PC-9 (cell line): Measurements from ENCODE around the gene TXNDC2. TPM values are rescaled to one million over a fixed set of nuclear protein-coding genes. Genes with fewer than 3 reads are reported as not detected.

Experiments
- BruUV-seq: library from RNA; stranded (reverse); fragments of 400-500 nt; replicated peaks from 2 replicates; lab custom pipeline; 2021; lab: Mats Ljungman, UMichigan
- CTCF ChIA-PET: fragments of 300-600 bp; sonication (Branson Sonifier 250); formaldehyde crosslinking; loops from one replicate; lab custom pipeline; 2022; ENCODE audit warnings: antibody characterized with exemption; lab: Charles Lee
- POLR2A ChIA-PET: fragments of 300-600 bp; sonication (Branson Sonifier 250); formaldehyde crosslinking; loops from one replicate; lab custom pipeline; 2022; ENCODE audit warnings: antibody characterized with exemption; ENCODE audit not compliant: unreplicated experiment; lab: Charles Lee
- DNase-seq, 2 experiments: peaks; one replicate each; pipeline versions ENCODE4 v3.0.0 to v3.0.0-alpha.2; 2015 to 2022; ENCODE audit warnings: mixed read lengths in 1 of 2
- H2AFZ ChIP-seq: fragments of 200-600 bp; sonication (generic); 2 replicates; pipeline ENCODE4 v1.8.1; 2017; ENCODE audit warnings: antibody characterized with exemption
- H3F3A ChIP-seq: fragments of 200-600 bp; sonication (generic); 2 replicates; pipeline ENCODE4 v1.8.1; 2017; ENCODE audit warnings: antibody characterized with exemption, mild to moderate bottlenecking, low read depth; ENCODE audit not compliant: insufficient read depth
- H3K27ac ChIP-seq: fragments of 200-600 bp; sonication (generic); 2 replicates; pipeline ENCODE4 v1.6.1; 2016; ENCODE audit warnings: mixed run types
- H3K27me3 ChIP-seq: fragments of 200-600 bp; sonication (generic); 2 replicates; pipeline ENCODE4 v1.6.1; 2016; ENCODE audit warnings: low read depth, mixed run types; ENCODE audit not compliant: insufficient read depth
- H3K36me3 ChIP-seq: fragments of 200-600 bp; sonication (generic); 2 replicates; pipeline ENCODE4 v1.6.1; 2016; ENCODE audit warnings: low read depth, mixed run types
- H3K4me1 ChIP-seq: fragments of 200-600 bp; sonication (generic); replicated peaks from 2 replicates; pipeline ENCODE4 v1.6.1; 2016; ENCODE audit warnings: mixed run types; ENCODE audit not compliant: insufficient read depth
- H3K4me2 ChIP-seq: fragments of 200-600 bp; sonication (generic); 2 replicates; pipeline ENCODE4 v1.6.1; 2017; ENCODE audit warnings: mixed run types
- H3K4me3 ChIP-seq: fragments of 200-600 bp; sonication (generic); 2 replicates; pipeline ENCODE4 v1.6.1; 2016; ENCODE audit warnings: mixed run types
- H3K79me2 ChIP-seq: fragments of 200-600 bp; sonication (generic); 2 replicates; pipeline ENCODE4 v1.6.1; 2017; ENCODE audit warnings: low read depth, mixed run types
- H3K9me2 ChIP-seq: fragments of 200-600 bp; sonication (generic); 2 replicates; pipeline ENCODE4 v1.8.1; 2017; ENCODE audit warnings: mild to moderate bottlenecking; ENCODE audit not compliant: insufficient read depth
- H3K9me3 ChIP-seq: fragments of 200-600 bp; sonication (generic); 2 replicates; pipeline ENCODE4 v1.8.1; 2016; ENCODE audit warnings: low read depth; ENCODE audit not compliant: insufficient read depth
- H4K20me1 ChIP-seq: fragments of 200-600 bp; sonication (generic); 2 replicates; pipeline ENCODE4 v1.8.1; 2017; ENCODE audit not compliant: insufficient read depth
- CTCF ChIP-seq: fragments of 200-600 bp; sonication (generic); conservative IDR thresholded peaks from 2 replicates; pipeline ENCODE4 v1.6.1; 2017; ENCODE audit warnings: mixed run types, antibody characterized with exemption, mild to moderate bottlenecking, moderate library complexity
- EZH2 ChIP-seq: fragments of 200-600 bp; sonication (generic); IDR thresholded peaks from 2 replicates; pipeline ENCODE4 v1.8.0; 2017; ENCODE audit warnings: antibody characterized with exemption, low read depth
- intact Hi-C: fragments of 100-400 bp; cut with micrococcal nuclease; formaldehyde crosslinking; loops from one replicate; pipeline ENCODE4 v1.10.0; 2022; ENCODE audit not compliant: unreplicated experiment
- total RNA-seq: library from RNA; stranded (reverse); gene quantifications from 2 replicates; pipeline ENCODE4 v1.2.3, GENCODE V29; 2021

The TXNDC2 gene
- total RNA-seq, 1 experiment from 2014 or later = 0.11 TPM

GRCh38 chr18:9878783-9879242 is 7.0 kb upstream of the TXNDC2 start:
- CTCF ChIA-PET = no interaction called here
- Histone ChIP-seq H3K9me3 (no peaks in the 10 kb centered on the region), H4K20me1 (no peaks in the 10 kb centered on the region), H3K4me1 (peaks cover 34% of the 10 kb centered on the region), H3K9me2 (no peaks in the 10 kb centered on the region), H3K79me2 (no peaks in the 10 kb centered on the region), H3K27me3 (no peaks in the 10 kb centered on the region), H3F3A (peaks cover 30% of the 10 kb centered on the region), H3K36me3 (no peaks in the 10 kb centered on the region), H3K4me3 (no peak overlapping the region), H3K4me2 (no peak overlapping the region), H2AFZ (no peak overlapping the region), H3K27ac (no peak overlapping the region)
- DNase-seq = no peak
- BruUV-seq = no TSS peak
- POLR2A ChIA-PET = no interaction called here
- intact Hi-C loops = no loop called here
- TF ChIP-seq EZH2 (no peak), CTCF (no peak)

- no peaks in the 10 kb centered on the region for H3K79me2 ChIP-seq
Measured at GRCh38 chr18:9884090-9884489, 1.7 kb upstream of the TXNDC2 start.

GRCh38 chr18:9884532-9885140 is 1.1 kb upstream of the TXNDC2 start:
- Histone ChIP-seq H4K20me1 (no peaks in the 10 kb centered on the region), H3K36me3 (no peaks in the 10 kb centered on the region), H3K4me3 (no peak overlapping the region), H3K79me2 (no peaks in the 10 kb centered on the region), H3K27me3 (no peaks in the 10 kb centered on the region), H3K27ac (no peak overlapping the region), H3K4me1 (no peaks in the 10 kb centered on the region), H3K9me3 (no peaks in the 10 kb centered on the region), H2AFZ (no peak overlapping the region), H3F3A (no peaks in the 10 kb centered on the region), H3K9me2 (no peaks in the 10 kb centered on the region), H3K4me2 (no peak overlapping the region)
- ChIA-PET CTCF (no interaction called here), POLR2A (no interaction called here)
- no TSS peak for BruUV-seq
- DNase-seq = no peak
- TF ChIP-seq EZH2 (no peak), CTCF (no peak)
- intact Hi-C loops = no loop called here

More at GRCh38 chr18:9884090-9884489, 1.7 kb upstream of the TXNDC2 start:
- Histone ChIP-seq H3K9me2 (no peaks in the 10 kb centered on the region), H3K27me3 (no peaks in the 10 kb centered on the region), H2AFZ (no peak overlapping the region), H4K20me1 (no peaks in the 10 kb centered on the region), H3K27ac (no peak overlapping the region), H3K9me3 (no peaks in the 10 kb centered on the region), H3K4me2 (no peak overlapping the region), H3K4me1 (no peaks in the 10 kb centered on the region), H3F3A (no peaks in the 10 kb centered on the region), H3K4me3 (no peak overlapping the region), H3K36me3 (no peaks in the 10 kb centered on the region)
- CTCF ChIA-PET = no interaction called here
- DNase-seq = no peak
- TF ChIP-seq CTCF (no peak), EZH2 (no peak)
- intact Hi-C loops = no loop called here
- BruUV-seq = no TSS peak
- POLR2A ChIA-PET = no interaction called here
